Omental fat pad (tissue), 4 donors: ENCODE measurements around the gene CRYL1. TPM values are rescaled to one million over a fixed set of nuclear protein-coding genes. Genes with fewer than 3 reads are reported as not detected.

Source experiments
- ATAC-seq: fragments of 150-250 bp; one replicate; pipeline ENCODE4 v1.9.1; 2016; ENCODE audit warnings: mild to moderate bottlenecking, moderate library complexity; ENCODE audit not compliant: low FRiP score
- DNase-seq: peaks from one replicate; pipeline ENCODE4 v3.0.0-alpha.2; 2019; ENCODE audit warnings: low spot score
- total RNA-seq, 4 donors: library from RNA; depleted of rRNA; stranded (reverse); fragments of >200 nt; gene quantifications; one replicate each; pipeline ENCODE4 v1.1.0, GENCODE V29; 2016
- TF ChIP-seq, protein P1 (sequence below), 3 donors: fragments of 450-650 bp; IDR thresholded peaks; one replicate each; pipeline ENCODE4 v1.5.1; 2016 to 2017; ENCODE audit warnings: antibody characterized with exemption in 3 of 3, mild to moderate bottlenecking in 3 of 3, moderate library complexity in 2 of 3

The CRYL1 gene
- total RNA-seq, 4 donors from 2014 or later: 30.3 to 42.2 (median 35.3) TPM

DNA sequence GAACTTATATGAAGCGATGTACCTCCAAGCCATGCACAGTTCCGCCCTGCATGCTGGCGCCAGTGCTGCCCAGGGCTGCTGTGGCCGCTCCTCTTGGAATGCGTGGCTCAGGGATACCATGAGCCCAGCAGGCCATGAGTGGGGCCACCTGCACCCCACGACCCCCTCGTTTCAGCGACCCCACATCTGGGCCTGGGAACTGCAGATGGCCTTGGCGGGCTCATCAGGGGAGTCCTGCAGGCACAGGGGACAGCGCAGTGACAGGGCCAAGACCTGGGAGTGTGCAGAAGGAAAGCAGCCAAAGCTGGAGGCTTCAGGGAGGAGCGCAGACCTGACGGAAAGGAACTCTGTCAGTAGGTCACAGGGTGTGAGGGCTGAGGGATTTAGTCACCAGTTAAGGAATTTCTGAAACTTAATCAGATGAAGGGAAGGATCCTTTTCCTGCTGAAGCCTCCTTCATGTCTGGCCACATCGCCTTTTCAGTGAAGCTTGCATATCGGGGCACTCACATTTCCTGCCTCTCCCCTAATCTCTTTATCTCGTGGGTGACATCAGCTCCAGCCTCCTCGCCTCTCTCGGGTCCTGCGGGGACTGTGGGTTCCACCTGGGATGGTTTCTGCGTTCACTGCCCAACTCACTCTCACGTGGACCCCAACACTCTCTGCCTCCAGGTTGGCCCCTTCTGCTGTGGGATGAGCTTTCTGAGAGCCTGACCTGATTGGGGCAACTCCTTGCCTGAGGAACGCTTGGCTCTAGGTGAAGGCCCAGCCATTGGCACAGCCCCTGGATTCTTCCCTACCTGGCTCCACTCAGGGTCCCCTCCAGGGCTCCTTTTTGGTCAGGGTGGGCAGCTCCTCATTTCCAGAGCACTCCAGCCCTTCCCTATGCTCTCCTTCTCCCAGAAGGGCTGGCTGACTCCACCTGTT lies 123.5 kb downstream of the CRYL1 start:
- TF ChIP-seq, protein P1, sequence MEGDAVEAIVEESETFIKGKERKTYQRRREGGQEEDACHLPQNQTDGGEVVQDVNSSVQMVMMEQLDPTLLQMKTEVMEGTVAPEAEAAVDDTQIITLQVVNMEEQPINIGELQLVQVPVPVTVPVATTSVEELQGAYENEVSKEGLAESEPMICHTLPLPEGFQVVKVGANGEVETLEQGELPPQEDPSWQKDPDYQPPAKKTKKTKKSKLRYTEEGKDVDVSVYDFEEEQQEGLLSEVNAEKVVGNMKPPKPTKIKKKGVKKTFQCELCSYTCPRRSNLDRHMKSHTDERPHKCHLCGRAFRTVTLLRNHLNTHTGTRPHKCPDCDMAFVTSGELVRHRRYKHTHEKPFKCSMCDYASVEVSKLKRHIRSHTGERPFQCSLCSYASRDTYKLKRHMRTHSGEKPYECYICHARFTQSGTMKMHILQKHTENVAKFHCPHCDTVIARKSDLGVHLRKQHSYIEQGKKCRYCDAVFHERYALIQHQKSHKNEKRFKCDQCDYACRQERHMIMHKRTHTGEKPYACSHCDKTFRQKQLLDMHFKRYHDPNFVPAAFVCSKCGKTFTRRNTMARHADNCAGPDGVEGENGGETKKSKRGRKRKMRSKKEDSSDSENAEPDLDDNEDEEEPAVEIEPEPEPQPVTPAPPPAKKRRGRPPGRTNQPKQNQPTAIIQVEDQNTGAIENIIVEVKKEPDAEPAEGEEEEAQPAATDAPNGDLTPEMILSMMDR (IDR thresholded peaks at IDR 0.05): no peak
- DNase-seq (no peak), ATAC-seq (no peak)

DNA sequence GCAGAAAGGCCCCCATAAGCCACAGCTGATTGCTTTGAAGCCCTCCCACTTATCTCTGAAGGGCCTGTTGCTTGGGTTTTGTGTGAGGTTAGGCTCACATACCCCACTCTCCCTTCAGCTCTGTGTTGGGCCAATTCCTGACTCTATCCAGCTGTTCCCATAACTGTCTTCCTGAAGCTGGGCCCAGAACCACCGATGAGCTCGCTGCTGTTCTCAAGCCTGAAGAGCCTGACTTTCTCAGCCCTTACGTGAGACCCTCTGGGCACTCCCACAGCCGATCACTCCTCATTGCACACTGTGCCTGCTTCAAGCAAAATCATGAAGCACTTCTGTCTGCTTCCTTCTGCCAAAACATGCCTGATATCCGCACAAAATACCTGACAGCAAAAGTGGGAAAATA lies 124.1 kb downstream of the CRYL1 start:
- ATAC-seq: no peak
- no peak for DNase-seq
- TF ChIP-seq, protein P1 (IDR thresholded peaks at IDR 0.05): no peak

DNA sequence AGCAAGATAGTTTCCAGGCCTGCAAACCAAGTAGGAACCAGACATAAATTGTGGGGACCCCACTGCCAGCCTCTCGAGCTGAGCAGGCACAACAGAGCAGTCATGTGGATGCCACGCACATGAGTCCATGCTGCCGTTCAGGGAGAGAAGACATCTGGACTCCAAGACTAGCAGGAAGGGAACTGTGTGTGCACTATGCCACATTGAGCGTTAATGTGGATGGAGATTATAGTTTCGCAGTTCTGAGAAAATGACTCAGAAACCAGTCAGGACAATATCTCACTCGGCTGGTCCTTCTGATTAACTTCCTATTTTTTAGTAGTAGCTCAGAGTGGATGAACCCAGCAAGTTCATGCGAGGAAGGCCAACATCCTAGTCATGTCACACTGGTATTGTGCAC lies 124.9 kb downstream of the CRYL1 start:
- no peak for DNase-seq
- no peak for ATAC-seq
- TF ChIP-seq, protein P1 (IDR thresholded peaks at IDR 0.05): no peak

DNA sequence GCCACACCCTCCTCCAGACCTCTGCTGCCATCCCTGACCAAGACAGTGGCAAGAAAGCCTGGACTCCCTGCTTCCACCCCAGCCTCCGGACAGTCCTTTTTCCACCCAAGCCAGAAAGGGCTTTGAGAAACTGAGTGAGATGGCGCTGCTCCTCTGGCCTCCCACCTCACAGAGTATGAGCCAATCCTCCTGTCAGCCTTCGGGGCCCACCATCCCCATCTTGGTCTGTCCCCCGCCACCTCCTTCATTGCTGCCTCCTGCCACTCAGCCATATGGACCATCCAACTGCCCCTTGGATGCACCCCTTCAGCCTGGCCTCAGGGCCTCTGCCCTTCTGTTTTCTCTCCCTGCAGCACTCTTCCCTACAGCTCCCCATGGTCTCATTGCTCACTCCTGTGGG lies 125.7 kb downstream of the CRYL1 start:
- TF ChIP-seq, protein P1 (IDR thresholded peaks at IDR 0.05): no peak
- ATAC-seq (no peak), DNase-seq (no peak)

DNA sequence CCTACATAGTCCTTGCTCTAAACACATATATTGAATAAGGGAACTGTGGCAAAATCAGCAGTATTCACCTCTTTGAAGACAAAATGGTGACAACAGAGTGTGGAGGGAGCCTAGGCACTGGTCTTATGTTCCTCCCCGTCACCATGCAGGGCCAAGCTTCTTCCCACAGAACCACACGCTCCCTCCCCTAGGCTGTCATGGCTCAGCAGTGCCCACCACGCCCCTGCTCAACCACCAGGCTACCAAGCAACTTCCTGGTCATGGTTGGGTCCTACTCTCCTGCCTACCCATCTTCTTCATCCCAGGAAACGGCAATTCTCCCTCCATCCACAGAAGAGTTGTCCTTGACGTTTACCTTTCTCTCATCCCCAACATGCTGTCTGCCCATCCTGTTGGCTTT lies 126.1 kb downstream of the CRYL1 start:
- ATAC-seq (no peak), DNase-seq (no peak)
- TF ChIP-seq, protein P1 (IDR thresholded peaks at IDR 0.05): no peak

DNA sequence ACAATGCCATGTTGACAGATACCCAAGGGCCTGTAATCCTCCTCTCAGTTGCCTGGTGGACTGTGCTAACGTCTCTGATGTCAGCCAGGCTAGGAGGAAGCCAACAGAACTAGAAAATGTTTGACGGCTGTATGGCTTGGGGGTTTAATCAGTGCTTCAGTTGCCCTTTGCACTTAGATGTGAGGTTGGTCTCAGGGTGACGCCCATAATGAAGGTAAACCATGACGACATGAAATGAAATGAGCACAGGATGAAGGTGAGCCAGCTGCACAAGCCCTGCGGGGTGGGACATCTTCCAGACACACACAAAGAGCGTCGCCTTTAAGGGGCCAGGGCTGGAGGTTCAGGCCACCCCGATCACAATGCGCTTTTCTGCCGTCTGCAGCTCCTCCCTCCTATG lies 127.2 kb downstream of the CRYL1 start:
- TF ChIP-seq, protein P1 (IDR thresholded peaks at IDR 0.05): no peak
- DNase-seq (no peak), ATAC-seq (no peak)

DNA sequence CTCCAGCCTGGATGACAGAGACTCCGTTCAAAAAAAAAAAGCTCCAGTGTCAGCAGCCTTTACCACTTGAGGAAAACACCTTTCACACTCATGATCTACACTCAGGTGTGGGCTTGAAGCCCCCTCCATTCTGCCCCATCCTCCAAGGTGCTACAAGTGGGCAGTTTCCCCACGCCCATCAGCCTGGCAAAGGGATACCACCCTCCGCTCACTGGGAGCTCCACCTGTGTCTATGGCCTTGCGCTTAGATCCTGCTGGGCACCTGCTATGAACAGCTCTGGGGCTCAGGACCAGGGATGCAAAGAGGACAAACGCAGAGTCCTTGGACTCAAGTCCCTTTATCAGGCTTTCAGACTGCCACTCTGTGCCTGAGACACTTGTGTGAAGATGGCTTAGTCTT lies 127.8 kb downstream of the CRYL1 start:
- TF ChIP-seq, protein P1 (IDR thresholded peaks at IDR 0.05): no peak
- ATAC-seq (no peak), DNase-seq (no peak)
